ENCODE data around the gene OSBPL3.
A peak's percentile ranks its signal among the peaks of the same experiment; 100 is the strongest.

DNA sequence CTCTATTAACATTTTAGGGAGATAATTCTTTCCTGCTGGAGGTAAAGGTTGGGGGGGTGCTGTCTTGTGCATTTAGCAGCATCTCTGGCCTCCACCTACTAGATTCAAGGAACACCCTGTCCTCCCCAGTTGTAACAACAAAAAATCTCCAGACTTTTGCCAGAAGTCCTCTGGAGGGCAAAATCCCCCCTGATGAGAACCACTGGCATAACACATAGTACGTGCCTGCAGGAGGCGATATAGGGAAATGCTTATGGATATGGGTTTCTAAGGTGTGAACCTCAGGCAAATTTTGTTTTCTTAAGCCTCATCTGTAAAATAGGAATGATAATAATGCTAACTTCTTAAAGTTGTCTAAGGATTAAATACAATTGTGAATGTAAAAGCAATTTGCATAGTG, 2.9 kb upstream of the OSBPL3 start:
- no peak for TF ChIP-seq MYC (IDR thresholded peaks at IDR 0.05; ENCODE audit: low read depth, low read length)
- TF ChIP-seq POLR2A (IDR thresholded peaks at IDR 0.05; ENCODE audit: low read depth, low read length), result no peak
- TF ChIP-seq, protein P1, sequence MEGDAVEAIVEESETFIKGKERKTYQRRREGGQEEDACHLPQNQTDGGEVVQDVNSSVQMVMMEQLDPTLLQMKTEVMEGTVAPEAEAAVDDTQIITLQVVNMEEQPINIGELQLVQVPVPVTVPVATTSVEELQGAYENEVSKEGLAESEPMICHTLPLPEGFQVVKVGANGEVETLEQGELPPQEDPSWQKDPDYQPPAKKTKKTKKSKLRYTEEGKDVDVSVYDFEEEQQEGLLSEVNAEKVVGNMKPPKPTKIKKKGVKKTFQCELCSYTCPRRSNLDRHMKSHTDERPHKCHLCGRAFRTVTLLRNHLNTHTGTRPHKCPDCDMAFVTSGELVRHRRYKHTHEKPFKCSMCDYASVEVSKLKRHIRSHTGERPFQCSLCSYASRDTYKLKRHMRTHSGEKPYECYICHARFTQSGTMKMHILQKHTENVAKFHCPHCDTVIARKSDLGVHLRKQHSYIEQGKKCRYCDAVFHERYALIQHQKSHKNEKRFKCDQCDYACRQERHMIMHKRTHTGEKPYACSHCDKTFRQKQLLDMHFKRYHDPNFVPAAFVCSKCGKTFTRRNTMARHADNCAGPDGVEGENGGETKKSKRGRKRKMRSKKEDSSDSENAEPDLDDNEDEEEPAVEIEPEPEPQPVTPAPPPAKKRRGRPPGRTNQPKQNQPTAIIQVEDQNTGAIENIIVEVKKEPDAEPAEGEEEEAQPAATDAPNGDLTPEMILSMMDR (IDR thresholded peaks at IDR 0.05; ENCODE audit: extremely low read depth in 1 of 2, insufficient read depth in 1 of 2, low read depth in 1 of 2, low read length in 2 of 2), result peak in 1 of 2 donors; percentile 16
- TF ChIP-seq EZH2 (IDR thresholded peaks at IDR 0.05; ENCODE audit: borderline replicate concordance, low read depth, low read length, severe bottlenecking), result no peak
- TF ChIP-seq FOS (IDR thresholded peaks at IDR 0.05; ENCODE audit: borderline replicate concordance, insufficient read depth, low read length), result no peak
- TF ChIP-seq POLR2AphosphoS5 (IDR thresholded peaks at IDR 0.05; ENCODE audit: insufficient read depth, low read depth, low read length), result no peak

Data from endothelial cell of umbilical vein (primary cell).